ENCODE measurements around the gene FBXO15. TPM values are rescaled to one million over a fixed set of nuclear protein-coding genes. Genes with fewer than 3 reads are reported as not detected.

Gene FBXO15
- total RNA-seq, 4 donors from 2014 or later: 0.33 to 0.45 TPM; not detected in 2

- no peaks in the 10 kb centered on the region for H3K9me3 ChIP-seq
- no peaks in the 10 kb centered on the region for H3K36me3 ChIP-seq
- H3K4me3 ChIP-seq: no peak overlapping the region
- TF ChIP-seq EP300 (IDR thresholded peaks at IDR 0.05): no peak
- TF ChIP-seq POLR2AphosphoS5 (IDR thresholded peaks at IDR 0.05): no peak
- no peak for TF ChIP-seq CTCF (IDR thresholded peaks at IDR 0.05)
- TF ChIP-seq POLR2A (IDR thresholded peaks at IDR 0.05; ENCODE audit: low read depth): no peak
- WGBS: 56% methylated on average over 14 of the region's 18 CpGs
- peaks cover 0 to 10% (median 8%) of the 10 kb centered on the region in 4 donors for H3K4me1 ChIP-seq
- intact Hi-C loops (cut with DNase I): no loop called here
- no peaks in the 10 kb centered on the region for H3K27me3 ChIP-seq
- H3K27ac ChIP-seq (replicated peaks in 1 of 4): peak overlapping the region in 1 of 4 donors; percentile 1
- DNase-seq (ENCODE audit: extremely low spot score): no peak
Observed at GRCh38 chr18:74082742-74083556, 64.7 kb downstream of the FBXO15 start.

GRCh38 chr18:74081966-74082741 lies 65.5 kb downstream of the FBXO15 start:
- Histone ChIP-seq H3K36me3 (no peaks in the 10 kb centered on the region), H3K9me3 (no peaks in the 10 kb centered on the region), H3K4me1 (peaks cover 0 to 10% (median 8%) of the 10 kb centered on the region in 4 donors), H3K27ac (replicated peaks in 1 of 4) (peak overlapping the region in 1 of 4 donors; percentile 1), H3K4me3 (no peak overlapping the region), H3K27me3 (no peaks in the 10 kb centered on the region)
- no peak for DNase-seq (ENCODE audit: extremely low spot score)
- TF ChIP-seq EP300 (IDR thresholded peaks at IDR 0.05): no peak
- peak; percentile 33 to 51 (median 40) for TF ChIP-seq CTCF (IDR thresholded peaks at IDR 0.05)
- no peak for TF ChIP-seq POLR2AphosphoS5 (IDR thresholded peaks at IDR 0.05)
- TF ChIP-seq POLR2A (IDR thresholded peaks at IDR 0.05; ENCODE audit: low read depth): no peak
- WGBS: 68% methylated on average over 11 of the region's 13 CpGs
- intact Hi-C loops (cut with DNase I): no loop called here

GRCh38 chr18:74078257-74078656 lies 69.4 kb downstream of the FBXO15 start:
- no peak for TF ChIP-seq POLR2AphosphoS5 (IDR thresholded peaks at IDR 0.05)
- no peak for TF ChIP-seq EP300 (IDR thresholded peaks at IDR 0.05)
- Histone ChIP-seq H3K27ac (replicated peaks in 1 of 4) (no peak overlapping the region), H3K9me3 (no peaks in the 10 kb centered on the region), H3K4me1 (peaks cover 0 to 9% (median 8%) of the 10 kb centered on the region in 4 donors), H3K36me3 (no peaks in the 10 kb centered on the region), H3K4me3 (no peak overlapping the region), H3K27me3 (no peaks in the 10 kb centered on the region)
- DNase-seq (ENCODE audit: extremely low spot score): no peak
- 94% methylated on average over 8 of the region's 9 CpGs for WGBS
- intact Hi-C loops (cut with DNase I): no loop called here

- 91% methylated on average over 17 of the region's 17 CpGs for WGBS
- Histone ChIP-seq H3K9me3 (no peaks in the 10 kb centered on the region), H3K27me3 (no peaks in the 10 kb centered on the region), H3K4me3 (no peak overlapping the region), H3K4me1 (no peaks in the 10 kb centered on the region), H3K36me3 (no peaks in the 10 kb centered on the region), H3K27ac (replicated peaks in 1 of 4) (no peak overlapping the region)
- DNase-seq (ENCODE audit: extremely low spot score): no peak
- no peak for TF ChIP-seq EP300 (IDR thresholded peaks at IDR 0.05)
- no peak for TF ChIP-seq POLR2AphosphoS5 (IDR thresholded peaks at IDR 0.05)
- TF ChIP-seq POLR2A (IDR thresholded peaks at IDR 0.05; ENCODE audit: low read depth): no peak
- no peak for TF ChIP-seq CTCF (IDR thresholded peaks at IDR 0.05)
- intact Hi-C loops (cut with DNase I): no loop called here
Observed at GRCh38 chr18:74074668-74075564, 72.7 kb downstream of the FBXO15 start.

All from esophagus muscularis mucosa (tissue), 4 donors.